AG09309 (cell line): ENCODE results near the gene WNT6.

Source experiments
- DNase-seq: peaks from one replicate; pipeline ENCODE4 v3.0.0-alpha.2; 2010; ENCODE audit warnings: low read depth
- H3K4me3 ChIP-seq: 2 replicates; pipeline ENCODE4 v1.5.1; 2011; ENCODE audit warnings: mild to moderate bottlenecking, low read depth, low read length, moderate library complexity; ENCODE audit not compliant: control insufficient read depth
- CTCF ChIP-seq: IDR thresholded peaks from 2 replicates; pipeline ENCODE4 v1.5.1; 2011; ENCODE audit warnings: mild to moderate bottlenecking, low read depth, low read length, inconsistent platforms; ENCODE audit not compliant: insufficient read depth, control insufficient read depth; ENCODE audit errors: missing control alignments

The WNT6 gene

DNA sequence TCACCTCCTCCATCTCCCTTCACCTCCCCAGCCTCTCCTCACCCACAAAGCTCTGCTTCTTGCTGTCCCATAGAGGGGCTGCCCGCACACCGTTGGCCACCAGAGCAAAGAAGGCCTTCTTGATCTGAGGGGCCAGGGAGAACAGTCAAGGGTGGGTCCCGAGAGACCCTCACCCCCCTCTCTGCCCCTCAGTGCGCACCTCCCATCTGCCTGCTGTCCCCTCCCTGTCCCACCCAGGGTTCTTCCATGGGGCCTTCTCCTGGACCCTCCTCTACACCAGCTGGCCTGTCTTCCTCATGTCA is 31.2 kb upstream of the WNT6 start:
- no peak for TF ChIP-seq CTCF
- no peak for DNase-seq
- H3K4me3 ChIP-seq: no peak overlapping the region

- no peak for TF ChIP-seq CTCF
- DNase-seq: no peak
These were observed 29.6 kb upstream of the WNT6 start for GRCh38 chr2:218829868-218830451.

GRCh38 chr2:218830526-218831306 is 28.9 kb upstream of the WNT6 start:
- no peak overlapping the region for H3K4me3 ChIP-seq
- DNase-seq: no peak
- no peak for TF ChIP-seq CTCF

More at GRCh38 chr2:218829868-218830451, 29.6 kb upstream of the WNT6 start:
- H3K4me3 ChIP-seq: no peak overlapping the region

DNA sequence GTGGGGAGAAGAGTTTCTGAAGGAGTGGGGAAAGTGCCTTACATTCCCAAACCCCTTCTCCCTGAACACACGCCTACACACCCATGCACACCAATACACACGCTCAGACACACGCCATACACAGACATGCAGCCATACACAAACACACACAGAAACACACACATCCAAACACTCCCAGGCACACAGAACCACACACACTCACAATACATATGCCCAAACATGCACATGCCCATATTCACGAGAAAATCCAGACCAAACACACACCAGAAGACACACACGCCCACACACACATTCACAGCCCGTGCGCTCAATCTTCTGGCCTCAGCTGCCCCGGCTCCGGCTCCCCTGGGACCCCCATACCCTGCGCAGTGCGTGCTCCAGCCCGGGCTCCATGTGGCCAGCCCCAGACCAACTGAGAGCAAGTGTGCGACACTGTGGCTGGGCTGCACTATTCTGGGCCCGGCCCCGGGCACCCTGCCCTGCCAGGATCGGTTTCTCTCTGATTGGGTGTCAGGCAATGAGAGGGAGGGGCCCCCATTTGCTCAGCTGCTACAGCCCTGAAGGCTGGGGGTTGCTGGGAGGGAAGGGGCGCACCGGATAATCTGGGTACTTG is 28.1 kb upstream of the WNT6 start, which contains the start of gene PRKAG3:
TSS of gene PRKAG3 (minus strand) at position 426 of the 613 bp plus-strand sequence.
- no peak for DNase-seq
- no peak for TF ChIP-seq CTCF
- no peak within 1 kb of the TSS for H3K4me3 ChIP-seq

- no peak overlapping the region for H3K4me3 ChIP-seq
- DNase-seq: no peak
- TF ChIP-seq CTCF: no peak
These were observed 27.5 kb upstream of the WNT6 start for GRCh38 chr2:218832081-218832480.

GRCh38 chr2:218832520-218832919 is 27.1 kb upstream of the WNT6 start:
- DNase-seq: no peak
- no peak overlapping the region for H3K4me3 ChIP-seq
- TF ChIP-seq CTCF: no peak
